NB4 (cell line): ENCODE results near the gene P2RX6.

Experiments used
- MYC ChIP-seq: IDR thresholded peaks from 2 replicates; pipeline ENCODE4 v1.6.1; 2011; ENCODE audit warnings: low read depth, low read length
- POLR2A ChIP-seq: IDR thresholded peaks from 2 replicates; pipeline ENCODE4 v1.6.1; 2011; ENCODE audit warnings: mild to moderate bottlenecking; ENCODE audit not compliant: insufficient read length; ENCODE audit errors: extremely low read depth
- TF ChIP-seq, protein P1 (sequence below): IDR thresholded peaks from one replicate; pipeline ENCODE4 v1.5.1; 2012; ENCODE audit warnings: low read depth, low read length
- TF ChIP-seq, protein P2 (sequence below): IDR thresholded peaks from 2 replicates; pipeline ENCODE4 v1.6.1; 2011; ENCODE audit warnings: low read depth, low read length

DNA sequence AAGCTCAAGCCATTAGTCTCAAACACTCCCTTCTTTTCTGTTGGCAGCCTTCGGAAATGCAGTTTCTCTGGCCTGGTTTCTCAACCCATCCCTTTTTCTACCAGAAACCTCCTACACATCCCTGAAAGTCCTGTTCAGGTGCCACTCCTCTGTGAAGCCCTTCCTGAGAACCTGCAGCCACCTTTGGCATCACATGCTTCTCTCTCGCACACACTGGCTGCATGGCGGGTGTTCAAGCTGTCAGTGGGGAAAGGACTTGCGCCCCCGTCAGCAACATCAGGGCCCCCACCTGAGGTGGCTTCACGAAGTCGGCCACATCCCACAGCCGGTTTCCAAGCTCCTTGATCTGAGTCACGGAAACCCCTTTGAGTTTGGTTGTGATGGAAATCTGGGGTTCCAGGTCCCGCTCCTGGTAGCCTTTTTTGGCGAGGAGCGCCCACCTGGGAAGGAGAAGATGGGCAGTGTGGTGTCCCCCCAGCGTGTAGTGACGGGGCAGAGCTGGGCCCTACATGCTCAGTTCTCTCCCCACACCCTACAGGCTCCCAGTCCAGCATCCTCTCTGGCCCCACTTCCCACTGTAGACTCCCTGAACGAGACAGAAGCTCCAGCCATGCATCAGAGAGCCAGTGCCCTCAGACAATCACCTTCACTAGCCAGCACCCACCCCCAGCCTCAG lies 29.0 kb downstream of the P2RX6 start:
- TF ChIP-seq, protein P1, sequence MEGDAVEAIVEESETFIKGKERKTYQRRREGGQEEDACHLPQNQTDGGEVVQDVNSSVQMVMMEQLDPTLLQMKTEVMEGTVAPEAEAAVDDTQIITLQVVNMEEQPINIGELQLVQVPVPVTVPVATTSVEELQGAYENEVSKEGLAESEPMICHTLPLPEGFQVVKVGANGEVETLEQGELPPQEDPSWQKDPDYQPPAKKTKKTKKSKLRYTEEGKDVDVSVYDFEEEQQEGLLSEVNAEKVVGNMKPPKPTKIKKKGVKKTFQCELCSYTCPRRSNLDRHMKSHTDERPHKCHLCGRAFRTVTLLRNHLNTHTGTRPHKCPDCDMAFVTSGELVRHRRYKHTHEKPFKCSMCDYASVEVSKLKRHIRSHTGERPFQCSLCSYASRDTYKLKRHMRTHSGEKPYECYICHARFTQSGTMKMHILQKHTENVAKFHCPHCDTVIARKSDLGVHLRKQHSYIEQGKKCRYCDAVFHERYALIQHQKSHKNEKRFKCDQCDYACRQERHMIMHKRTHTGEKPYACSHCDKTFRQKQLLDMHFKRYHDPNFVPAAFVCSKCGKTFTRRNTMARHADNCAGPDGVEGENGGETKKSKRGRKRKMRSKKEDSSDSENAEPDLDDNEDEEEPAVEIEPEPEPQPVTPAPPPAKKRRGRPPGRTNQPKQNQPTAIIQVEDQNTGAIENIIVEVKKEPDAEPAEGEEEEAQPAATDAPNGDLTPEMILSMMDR: no peak
- TF ChIP-seq MYC (no peak), POLR2A (no peak)
- TF ChIP-seq, protein P2, sequence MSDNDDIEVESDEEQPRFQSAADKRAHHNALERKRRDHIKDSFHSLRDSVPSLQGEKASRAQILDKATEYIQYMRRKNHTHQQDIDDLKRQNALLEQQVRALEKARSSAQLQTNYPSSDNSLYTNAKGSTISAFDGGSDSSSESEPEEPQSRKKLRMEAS: no peak
